HG02763 (cell line): ENCODE measurements around the gene TRAPPC6A.
A peak's percentile ranks its signal among the peaks of the same experiment; 100 is the strongest.

Source experiments
- ATAC-seq: cut with Tn5 transposase; IDR thresholded peaks from one replicate; pipeline ENCODE4 v1.9.1; 2021; ENCODE audit warnings: mild to moderate bottlenecking, moderate library complexity; ENCODE audit not compliant: unreplicated experiment

Gene TRAPPC6A

GRCh38 chr19:45186509-45187334 lies 8.7 kb upstream of the TRAPPC6A start:
- no peak for ATAC-seq

GRCh38 chr19:45184115-45184514 lies 6.1 kb upstream of the TRAPPC6A start:
- ATAC-seq, result no peak

DNA sequence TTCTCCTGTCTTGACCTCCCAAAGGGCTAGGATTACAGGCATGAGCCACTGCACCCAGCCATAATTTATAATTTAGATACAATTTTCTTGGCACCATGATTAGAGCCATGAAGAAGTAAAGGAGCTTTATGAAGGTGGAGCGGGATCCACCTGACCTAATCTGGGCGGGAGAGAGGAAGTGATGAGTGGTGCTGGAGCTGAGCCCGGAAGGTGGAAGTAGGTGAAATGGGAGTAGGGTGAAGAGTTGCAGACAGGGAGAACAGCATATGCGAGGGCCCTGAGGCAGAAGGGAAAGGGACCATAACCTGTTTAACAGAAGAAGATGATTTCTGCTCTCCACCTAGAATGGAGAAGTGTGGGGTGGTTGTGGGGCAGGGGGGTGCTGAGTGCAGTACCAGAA lies 4.7 kb upstream of the TRAPPC6A start:
- ATAC-seq, result no peak

- ATAC-seq, result no peak
Observed at GRCh38 chr19:45180936-45181335, 2.9 kb upstream of the TRAPPC6A start.

- no peak for ATAC-seq
Observed at GRCh38 chr19:45179892-45180370, 1.9 kb upstream of the TRAPPC6A start.

- no peak for ATAC-seq
Observed at GRCh38 chr19:45179072-45179891, 1.2 kb upstream of the TRAPPC6A start.

GRCh38 chr19:45178262-45179071 lies 430 bp upstream of the TRAPPC6A start, which contains the start of gene BLOC1S3:
TSS of gene BLOC1S3 (plus strand) at chr19:45178784. CDS start at chr19:45179297, 513 bp downstream.
- ATAC-seq, result peak; percentile 84

DNA sequence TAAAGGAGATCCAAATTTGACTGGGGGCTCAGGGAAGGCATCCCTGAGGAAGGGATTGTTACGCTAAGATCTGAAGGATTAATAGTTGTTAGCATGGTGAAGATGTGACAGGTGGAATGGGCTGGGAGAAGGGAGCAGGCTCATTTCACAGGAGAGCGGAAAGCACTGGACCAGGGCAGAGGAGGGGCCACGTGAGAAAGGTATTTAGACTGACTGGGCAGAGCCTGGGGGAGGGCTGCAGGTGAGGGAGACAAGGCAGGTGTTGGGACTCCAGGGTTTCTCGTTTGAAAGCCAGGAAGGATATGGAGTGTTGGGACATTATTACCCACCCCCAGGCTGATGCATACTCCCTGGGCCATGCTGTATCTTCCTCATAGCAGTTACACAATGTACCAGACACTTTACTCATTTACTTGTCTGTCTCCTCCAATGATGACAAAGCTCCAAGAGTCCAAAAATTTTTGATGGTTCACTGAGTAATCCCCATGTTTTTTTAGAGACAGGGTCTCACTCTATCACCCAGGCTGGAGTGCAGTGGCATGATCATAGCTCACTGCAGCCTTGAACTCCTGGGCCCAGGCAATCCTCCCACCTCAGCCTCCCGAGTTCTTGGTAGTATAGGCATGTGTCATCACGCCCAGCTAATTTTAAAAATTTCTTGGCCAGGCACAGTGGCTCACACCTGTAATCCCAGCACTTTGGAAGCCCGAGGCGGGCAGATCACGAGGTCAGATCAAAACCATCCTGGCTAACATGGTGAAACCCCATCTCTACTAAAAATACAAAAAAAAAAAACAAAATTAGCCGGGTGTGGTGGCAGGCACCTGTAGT lies 2.3 kb downstream of the TRAPPC6A start:
- no peak for ATAC-seq

- no peak for ATAC-seq
Observed at GRCh38 chr19:45173816-45174215, 4.2 kb downstream of the TRAPPC6A start.

DNA sequence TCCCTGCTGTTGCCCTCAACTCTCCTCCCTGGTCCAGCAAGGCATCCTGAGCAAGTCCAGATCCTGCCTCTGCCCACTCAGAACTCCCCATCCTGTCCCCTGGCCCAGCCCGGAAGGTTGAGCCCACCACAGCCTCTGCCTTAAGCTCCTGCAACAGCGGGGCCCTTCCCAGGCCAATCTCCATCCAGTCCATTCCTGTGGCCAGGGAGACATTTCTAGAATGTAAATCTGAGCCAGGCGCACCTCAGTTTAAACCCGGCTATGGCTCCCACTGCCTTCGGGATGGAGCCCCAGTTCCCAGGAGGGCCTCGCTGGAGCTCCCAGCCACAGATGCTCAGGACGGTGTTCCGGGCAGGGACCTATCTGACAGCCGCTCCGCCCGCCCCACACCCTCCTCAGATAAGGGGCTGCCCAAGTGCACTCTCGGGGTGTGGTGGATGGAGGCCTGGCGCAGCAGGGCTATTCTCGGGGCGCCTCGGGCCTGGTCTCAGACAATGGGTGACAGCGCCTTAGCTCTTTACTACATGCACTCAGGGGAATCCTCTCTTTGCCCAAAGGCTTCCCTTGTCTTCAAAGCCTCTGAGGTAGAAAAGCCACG lies 5.3 kb downstream of the TRAPPC6A start:
- no peak for ATAC-seq

DNA sequence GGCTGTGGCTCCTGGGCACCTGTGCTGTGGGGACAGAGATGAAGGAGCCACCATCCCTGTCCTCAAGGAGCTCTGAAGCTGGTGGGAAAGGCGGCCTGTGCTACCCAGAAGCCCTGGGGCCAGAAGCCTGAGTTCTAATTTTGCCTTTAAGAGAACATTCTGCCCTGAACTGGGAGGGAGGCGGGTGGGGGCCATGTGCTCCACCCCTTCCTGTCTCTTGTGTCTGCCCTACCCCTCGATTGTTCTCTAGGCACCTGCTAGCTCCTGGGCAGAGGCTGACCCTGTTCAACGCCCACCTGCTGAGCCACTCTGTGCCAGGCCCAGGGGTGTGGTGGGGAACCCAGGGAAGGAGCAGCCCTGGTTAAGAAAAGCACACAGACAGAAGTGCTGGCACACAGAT lies 5.9 kb downstream of the TRAPPC6A start:
- ATAC-seq, result no peak

DNA sequence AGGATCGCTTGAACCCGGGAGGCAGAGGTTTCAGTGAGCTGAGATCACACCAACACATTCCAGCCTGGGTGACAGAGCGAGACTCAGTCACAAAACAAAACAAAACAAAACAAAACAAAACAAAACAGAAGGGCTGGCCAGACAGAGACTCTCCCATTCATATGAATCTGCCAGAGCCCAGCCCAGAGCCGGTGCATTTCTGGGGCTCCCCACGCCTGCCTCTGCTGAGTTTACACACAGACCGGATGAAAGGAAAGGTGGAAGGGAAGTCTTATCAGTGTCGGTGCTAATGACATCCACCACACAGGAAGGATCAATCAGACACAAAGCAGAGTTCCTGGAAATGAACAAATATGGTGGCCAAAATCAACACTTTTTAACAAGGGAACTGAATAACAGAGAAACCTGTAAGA lies 6.8 kb downstream of the TRAPPC6A start:
- ATAC-seq, result no peak

DNA sequence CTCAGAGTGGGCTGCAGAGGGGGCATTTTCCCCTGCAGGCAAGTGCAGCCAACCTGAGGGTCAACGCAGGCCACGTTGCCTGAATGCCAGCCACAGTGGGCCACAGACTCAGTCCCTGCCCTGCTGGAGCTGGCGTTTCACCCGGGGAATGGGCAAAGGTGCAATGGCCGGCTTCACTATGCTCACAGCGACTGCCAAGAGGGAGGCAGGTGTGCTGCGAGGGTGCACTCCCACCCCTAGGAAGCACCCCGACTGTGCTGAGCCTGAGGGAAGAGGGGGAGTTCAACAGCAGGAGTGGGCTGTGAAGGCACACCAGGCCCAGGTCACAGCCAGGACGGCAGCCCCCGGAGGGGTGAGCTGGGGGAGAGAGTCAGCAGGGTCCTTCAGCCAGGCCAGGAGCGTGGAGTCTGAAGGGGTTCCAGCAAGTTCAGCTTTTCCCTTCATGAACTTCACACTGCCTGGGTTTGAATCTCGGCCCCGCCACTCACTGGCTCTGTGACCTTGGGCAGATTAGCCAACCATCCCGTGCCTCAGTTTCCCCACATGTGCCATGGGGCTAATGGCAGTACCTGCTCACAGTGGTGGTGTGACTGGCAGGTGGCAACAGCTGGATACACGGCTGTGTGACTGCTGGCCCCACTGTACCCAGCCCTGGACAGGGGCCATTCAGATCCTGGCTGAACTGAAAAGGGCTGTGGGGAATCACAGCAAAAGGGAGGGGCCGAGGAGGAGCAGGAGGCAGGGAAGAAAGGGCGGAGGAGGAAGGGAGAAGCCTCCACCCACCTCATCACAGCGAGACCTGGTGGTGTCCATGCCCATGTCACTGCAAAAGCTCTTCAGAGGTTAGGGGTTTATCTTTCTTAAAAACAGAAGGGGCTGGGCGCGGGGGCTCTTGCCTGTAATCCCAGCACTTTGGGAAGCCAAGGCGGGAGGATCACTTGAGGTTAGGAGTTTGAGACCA lies 7.6 kb downstream of the TRAPPC6A start:
- no peak for ATAC-seq

DNA sequence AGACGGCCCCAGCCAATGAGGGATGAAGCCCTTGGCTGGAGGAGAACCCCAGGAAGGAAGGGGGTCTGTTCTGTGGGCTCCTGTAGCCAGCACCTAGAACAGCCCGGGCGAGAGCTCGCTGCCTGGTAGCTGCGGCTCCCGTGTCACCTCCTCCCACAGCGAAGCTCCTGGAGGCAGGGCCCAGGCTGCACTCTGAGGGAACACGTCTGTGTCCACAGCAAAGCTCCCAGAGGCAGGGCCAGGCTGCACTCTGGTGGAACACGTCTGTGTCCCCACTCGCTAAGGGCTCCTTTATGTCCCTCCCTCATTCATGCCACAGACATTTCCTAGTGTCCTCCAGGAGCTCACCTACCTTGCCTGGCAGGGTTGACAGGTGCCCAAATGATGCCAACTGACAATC lies 8.4 kb downstream of the TRAPPC6A start:
- ATAC-seq, result no peak

DNA sequence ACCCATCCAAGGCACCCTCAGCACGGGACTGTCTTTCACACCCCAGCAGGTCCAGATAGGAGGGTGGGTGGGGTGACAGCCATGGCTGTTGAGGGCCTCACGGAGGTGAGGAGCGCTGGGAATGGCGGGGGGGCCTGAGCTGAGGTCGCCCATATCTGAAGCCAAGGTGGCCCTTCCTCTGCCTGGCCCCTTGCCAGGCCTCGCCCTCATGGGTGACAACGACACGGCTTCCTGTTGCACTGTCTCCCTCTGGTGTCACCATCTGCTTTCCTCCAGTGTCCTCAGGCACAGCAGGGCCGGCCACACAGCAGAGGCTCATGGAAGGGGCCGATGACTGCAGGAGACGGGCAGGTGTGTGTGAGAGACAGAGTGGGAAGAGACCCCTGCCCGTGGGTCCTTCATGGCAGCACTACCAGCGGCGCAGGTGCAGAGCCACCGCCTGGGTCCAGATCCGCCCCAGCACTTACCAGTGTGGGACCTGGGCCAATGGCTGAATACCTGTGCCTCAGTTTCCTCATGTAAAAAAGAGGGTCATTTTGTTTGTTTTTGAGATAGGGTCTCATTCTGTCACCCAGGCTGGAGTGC lies 9.2 kb downstream of the TRAPPC6A start:
- ATAC-seq, result no peak

GRCh38 chr19:45166723-45167252 lies 11.2 kb downstream of the TRAPPC6A start:
- no peak for ATAC-seq

DNA sequence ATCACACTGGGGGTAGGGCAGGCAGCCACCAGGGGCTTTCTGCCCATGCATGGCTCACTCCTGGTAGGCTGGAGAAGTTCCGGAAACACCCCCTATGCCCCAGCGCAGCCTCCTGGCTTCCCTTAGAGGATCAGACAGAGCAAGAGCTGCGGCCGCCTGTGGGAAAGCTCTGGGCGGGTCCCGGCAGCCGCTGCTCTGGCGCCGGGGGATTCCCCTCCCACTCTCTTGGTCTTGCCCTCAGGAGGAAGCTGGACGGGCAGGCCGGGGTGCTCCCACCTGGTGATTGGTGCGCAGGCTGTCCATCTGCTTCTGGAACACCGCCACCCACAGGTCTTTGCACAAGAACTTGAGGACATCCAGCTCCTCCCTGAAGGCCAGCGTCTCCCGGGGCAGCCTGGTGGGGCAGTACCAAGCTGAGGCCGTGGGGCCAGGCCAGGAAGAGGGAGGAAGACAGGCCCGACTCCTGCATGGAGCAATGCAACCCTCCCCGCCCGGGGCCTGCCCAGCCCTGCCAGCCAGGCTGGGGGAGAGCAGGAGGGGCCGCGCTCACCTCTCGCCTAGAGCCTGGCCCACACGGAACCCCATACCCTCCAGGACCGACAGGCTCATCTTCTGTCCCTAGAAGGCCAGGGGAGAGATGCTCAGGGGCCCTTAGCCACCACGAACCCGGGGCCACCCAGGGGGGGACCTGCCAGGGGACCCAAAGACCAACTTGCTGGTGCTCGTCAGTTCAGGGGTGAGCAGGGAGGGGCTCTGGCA lies 13.3 kb downstream of the TRAPPC6A start:
- peak; percentile 55 for ATAC-seq
